Liver (tissue), 3 donors: ENCODE measurements around the gene SCN8A.

ENCODE experiments used
- GABPA ChIP-seq, 2 donors: IDR thresholded peaks in 1 of 2; conservative IDR thresholded peaks in 1 of 2; 2 replicates each; pipeline ENCODE4 v1.6.1; 2016; ENCODE audit warnings: antibody characterized with exemption in 2 of 2, mild to moderate bottlenecking in 1 of 2, moderate library complexity in 1 of 2
- HNF4A ChIP-seq, 2 donors: conservative IDR thresholded peaks; 2 replicates each; pipeline ENCODE4 v1.6.1; 2016; ENCODE audit warnings: antibody characterized with exemption in 2 of 2, mild to moderate bottlenecking in 2 of 2
- NR2F2 ChIP-seq: IDR thresholded peaks from 2 replicates; pipeline ENCODE4 v1.6.1; 2016; ENCODE audit warnings: antibody characterized with exemption
- RAD21 ChIP-seq, 2 donors: IDR thresholded peaks; 2 replicates each; pipeline ENCODE4 v1.6.1; 2016; ENCODE audit warnings: antibody characterized with exemption in 2 of 2, mild to moderate bottlenecking in 2 of 2
- TAF1 ChIP-seq: conservative IDR thresholded peaks from 2 replicates; pipeline ENCODE4 v1.6.1; 2016; ENCODE audit warnings: antibody characterized with exemption, mild to moderate bottlenecking
- YY1 ChIP-seq: IDR thresholded peaks from 2 replicates; pipeline ENCODE4 v1.6.1; 2016; ENCODE audit warnings: antibody characterized with exemption, mild to moderate bottlenecking
- TF ChIP-seq, protein P1 (sequence below): fragments of 150-350 bp; IDR thresholded peaks from 2 replicates; pipeline ENCODE4 v1.5.1; 2017; ENCODE audit warnings: improper control_type of control experiment, low read depth, low read length; ENCODE audit not compliant: missing input control
- TF ChIP-seq, protein P2 (sequence below): IDR thresholded peaks from 2 replicates; pipeline ENCODE4 v1.6.1; 2016; ENCODE audit warnings: antibody characterized with exemption
- TF ChIP-seq, protein P3 (sequence below): IDR thresholded peaks from 2 replicates; pipeline ENCODE4 v1.6.1; 2016; ENCODE audit warnings: antibody characterized with exemption
- TF ChIP-seq, protein P4 (sequence below): IDR thresholded peaks from 2 replicates; pipeline ENCODE4 v1.6.1; 2016; ENCODE audit warnings: antibody characterized with exemption, mild to moderate bottlenecking
- donor health status: healthy.
- donor health status: healthy.

DNA sequence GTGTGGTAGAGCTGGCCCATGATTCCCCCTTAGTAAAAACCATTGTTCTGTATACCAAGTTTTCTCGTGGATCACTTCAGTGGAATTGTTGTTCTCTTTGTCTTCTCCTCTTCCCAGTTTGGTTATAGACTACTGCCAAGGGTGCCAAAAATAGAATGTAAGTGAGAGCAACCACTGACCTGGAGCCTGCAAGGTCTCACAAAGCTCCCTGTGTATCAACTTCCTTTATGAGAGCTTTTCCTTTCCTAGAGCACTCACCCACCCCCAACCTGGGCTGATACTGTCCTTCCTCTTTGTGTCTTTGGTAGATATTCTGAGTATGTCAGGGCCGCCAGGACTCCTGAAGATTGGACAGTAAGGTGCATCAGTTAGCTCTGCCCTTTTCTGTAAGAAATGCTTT lies 101.0 kb downstream of the SCN8A start:
- TF ChIP-seq, protein P1, sequence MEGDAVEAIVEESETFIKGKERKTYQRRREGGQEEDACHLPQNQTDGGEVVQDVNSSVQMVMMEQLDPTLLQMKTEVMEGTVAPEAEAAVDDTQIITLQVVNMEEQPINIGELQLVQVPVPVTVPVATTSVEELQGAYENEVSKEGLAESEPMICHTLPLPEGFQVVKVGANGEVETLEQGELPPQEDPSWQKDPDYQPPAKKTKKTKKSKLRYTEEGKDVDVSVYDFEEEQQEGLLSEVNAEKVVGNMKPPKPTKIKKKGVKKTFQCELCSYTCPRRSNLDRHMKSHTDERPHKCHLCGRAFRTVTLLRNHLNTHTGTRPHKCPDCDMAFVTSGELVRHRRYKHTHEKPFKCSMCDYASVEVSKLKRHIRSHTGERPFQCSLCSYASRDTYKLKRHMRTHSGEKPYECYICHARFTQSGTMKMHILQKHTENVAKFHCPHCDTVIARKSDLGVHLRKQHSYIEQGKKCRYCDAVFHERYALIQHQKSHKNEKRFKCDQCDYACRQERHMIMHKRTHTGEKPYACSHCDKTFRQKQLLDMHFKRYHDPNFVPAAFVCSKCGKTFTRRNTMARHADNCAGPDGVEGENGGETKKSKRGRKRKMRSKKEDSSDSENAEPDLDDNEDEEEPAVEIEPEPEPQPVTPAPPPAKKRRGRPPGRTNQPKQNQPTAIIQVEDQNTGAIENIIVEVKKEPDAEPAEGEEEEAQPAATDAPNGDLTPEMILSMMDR = no peak
- TF ChIP-seq, protein P2, sequence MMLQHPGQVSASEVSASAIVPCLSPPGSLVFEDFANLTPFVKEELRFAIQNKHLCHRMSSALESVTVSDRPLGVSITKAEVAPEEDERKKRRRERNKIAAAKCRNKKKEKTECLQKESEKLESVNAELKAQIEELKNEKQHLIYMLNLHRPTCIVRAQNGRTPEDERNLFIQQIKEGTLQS = no peak
- TF ChIP-seq HNF4A (conservative IDR thresholded peaks at IDR 0.05) (no peak), NR2F2 (no peak), RAD21 (IDR thresholded peaks at IDR 0.05) (no peak), GABPA (IDR thresholded peaks at IDR 0.05 in 1 of 2, conservative IDR thresholded peaks at IDR 0.05 in 1 of 2) (no peak), TAF1 (no peak), YY1 (no peak)
- TF ChIP-seq, protein P3, sequence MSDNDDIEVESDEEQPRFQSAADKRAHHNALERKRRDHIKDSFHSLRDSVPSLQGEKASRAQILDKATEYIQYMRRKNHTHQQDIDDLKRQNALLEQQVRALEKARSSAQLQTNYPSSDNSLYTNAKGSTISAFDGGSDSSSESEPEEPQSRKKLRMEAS = no peak
- TF ChIP-seq, protein P4, sequence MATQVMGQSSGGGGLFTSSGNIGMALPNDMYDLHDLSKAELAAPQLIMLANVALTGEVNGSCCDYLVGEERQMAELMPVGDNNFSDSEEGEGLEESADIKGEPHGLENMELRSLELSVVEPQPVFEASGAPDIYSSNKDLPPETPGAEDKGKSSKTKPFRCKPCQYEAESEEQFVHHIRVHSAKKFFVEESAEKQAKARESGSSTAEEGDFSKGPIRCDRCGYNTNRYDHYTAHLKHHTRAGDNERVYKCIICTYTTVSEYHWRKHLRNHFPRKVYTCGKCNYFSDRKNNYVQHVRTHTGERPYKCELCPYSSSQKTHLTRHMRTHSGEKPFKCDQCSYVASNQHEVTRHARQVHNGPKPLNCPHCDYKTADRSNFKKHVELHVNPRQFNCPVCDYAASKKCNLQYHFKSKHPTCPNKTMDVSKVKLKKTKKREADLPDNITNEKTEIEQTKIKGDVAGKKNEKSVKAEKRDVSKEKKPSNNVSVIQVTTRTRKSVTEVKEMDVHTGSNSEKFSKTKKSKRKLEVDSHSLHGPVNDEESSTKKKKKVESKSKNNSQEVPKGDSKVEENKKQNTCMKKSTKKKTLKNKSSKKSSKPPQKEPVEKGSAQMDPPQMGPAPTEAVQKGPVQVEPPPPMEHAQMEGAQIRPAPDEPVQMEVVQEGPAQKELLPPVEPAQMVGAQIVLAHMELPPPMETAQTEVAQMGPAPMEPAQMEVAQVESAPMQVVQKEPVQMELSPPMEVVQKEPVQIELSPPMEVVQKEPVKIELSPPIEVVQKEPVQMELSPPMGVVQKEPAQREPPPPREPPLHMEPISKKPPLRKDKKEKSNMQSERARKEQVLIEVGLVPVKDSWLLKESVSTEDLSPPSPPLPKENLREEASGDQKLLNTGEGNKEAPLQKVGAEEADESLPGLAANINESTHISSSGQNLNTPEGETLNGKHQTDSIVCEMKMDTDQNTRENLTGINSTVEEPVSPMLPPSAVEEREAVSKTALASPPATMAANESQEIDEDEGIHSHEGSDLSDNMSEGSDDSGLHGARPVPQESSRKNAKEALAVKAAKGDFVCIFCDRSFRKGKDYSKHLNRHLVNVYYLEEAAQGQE = no peak
